RWPE2 (cell line): ENCODE data around the gene CRIM1.

Experiments used
- ATAC-seq: fragments of 200-7000 bp; cut with Tn5 transposase; 3 replicates; pipeline ENCODE4 v1.9.1; 2021; ENCODE audit warnings: low read depth
- DNase-seq: peaks from one replicate; pipeline ENCODE4 v3.0.0-alpha.2; 2020; ENCODE audit warnings: low spot score
- H3K27ac ChIP-seq: fragments of 450-650 bp; 2 replicates; pipeline ENCODE4 v1.5.1; 2017; ENCODE audit warnings: mild to moderate bottlenecking; ENCODE audit not compliant: poor library complexity, severe bottlenecking
- H3K27me3 ChIP-seq: fragments of 250-450 bp; sonication (Bioruptor Pico); 2 replicates; pipeline ENCODE4 v1.5.1; 2021; ENCODE audit warnings: mild to moderate bottlenecking, moderate library complexity; ENCODE audit not compliant: insufficient read depth, poor library complexity, severe bottlenecking
- H3K36me3 ChIP-seq: fragments of 250-450 bp; sonication (Bioruptor Pico); 2 replicates; pipeline ENCODE4 v1.5.1; 2020; ENCODE audit warnings: low read depth, mild to moderate bottlenecking, moderate library complexity
- H3K4me1 ChIP-seq: fragments of 250-450 bp; sonication (Bioruptor Pico); 2 replicates; pipeline ENCODE4 v1.5.1; 2021; ENCODE audit warnings: mild to moderate bottlenecking, moderate library complexity; ENCODE audit not compliant: insufficient read depth, poor library complexity, severe bottlenecking
- H3K4me3 ChIP-seq: fragments of 250-450 bp; sonication (Bioruptor Pico); 2 replicates; pipeline ENCODE4 v1.5.1; 2021; ENCODE audit warnings: mild to moderate bottlenecking, moderate library complexity; ENCODE audit not compliant: severe bottlenecking
- H3K9me3 ChIP-seq: fragments of 250-450 bp; sonication (Bioruptor Pico); 2 replicates; pipeline ENCODE4 v1.5.1; 2021; ENCODE audit warnings: mild to moderate bottlenecking, moderate library complexity; ENCODE audit not compliant: severe bottlenecking
- TF ChIP-seq, protein P1 (sequence below): fragments of 450-650 bp; IDR thresholded peaks from one replicate; pipeline ENCODE4 v1.5.1; 2017; ENCODE audit warnings: mild to moderate bottlenecking, moderate library complexity; ENCODE audit not compliant: poor library complexity, severe bottlenecking

Gene CRIM1

DNA sequence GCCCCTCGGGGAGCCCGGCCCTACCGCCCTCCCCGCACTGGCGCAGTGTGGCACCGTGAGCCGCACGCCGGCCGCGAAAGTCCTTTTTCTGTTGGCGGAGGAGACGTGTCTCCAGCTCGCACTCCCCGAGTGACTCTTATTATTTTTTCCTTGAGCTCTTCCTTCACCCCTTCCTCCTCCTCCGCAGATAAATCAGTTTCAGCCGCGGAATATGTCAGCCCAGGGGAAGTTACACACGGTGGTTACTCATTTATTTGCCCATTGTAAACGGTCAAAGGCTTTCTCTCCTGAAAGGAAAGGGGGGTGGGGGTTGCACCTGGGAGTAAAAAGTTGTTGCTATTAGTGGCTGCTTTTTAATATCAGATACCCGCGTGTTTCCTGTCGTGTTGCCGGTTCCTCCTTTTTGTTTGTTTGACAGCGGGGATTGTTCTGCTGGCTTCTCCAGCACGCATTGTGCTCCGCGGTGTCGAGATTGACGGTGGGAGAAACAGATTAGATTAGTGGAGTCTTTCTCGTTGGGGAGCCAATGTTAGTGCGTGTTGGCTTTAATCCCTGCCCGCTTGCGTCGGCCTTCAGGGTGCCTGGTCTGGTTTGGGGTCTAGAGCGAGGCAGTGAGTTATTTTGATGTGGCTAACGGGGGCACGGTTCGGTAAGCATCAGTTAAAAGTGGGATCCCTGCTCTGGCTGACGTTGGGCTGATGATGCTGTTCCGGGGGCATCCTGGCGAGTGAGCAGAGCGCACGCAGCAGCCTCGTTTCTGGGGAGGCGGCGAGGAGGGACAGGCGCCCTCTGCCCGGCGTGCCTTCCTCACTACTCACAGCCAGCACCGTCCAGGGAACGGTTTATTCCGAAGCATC, 1.6 kb downstream of the CRIM1 start:
- peak overlapping the region; percentile 78 for H3K4me3 ChIP-seq
- H3K36me3 ChIP-seq, result peaks cover 24% of the 10 kb centered on the region
- peaks cover 55% of the 10 kb centered on the region for H3K4me1 ChIP-seq
- no peaks in the 10 kb centered on the region for H3K9me3 ChIP-seq
- TF ChIP-seq, protein P1, sequence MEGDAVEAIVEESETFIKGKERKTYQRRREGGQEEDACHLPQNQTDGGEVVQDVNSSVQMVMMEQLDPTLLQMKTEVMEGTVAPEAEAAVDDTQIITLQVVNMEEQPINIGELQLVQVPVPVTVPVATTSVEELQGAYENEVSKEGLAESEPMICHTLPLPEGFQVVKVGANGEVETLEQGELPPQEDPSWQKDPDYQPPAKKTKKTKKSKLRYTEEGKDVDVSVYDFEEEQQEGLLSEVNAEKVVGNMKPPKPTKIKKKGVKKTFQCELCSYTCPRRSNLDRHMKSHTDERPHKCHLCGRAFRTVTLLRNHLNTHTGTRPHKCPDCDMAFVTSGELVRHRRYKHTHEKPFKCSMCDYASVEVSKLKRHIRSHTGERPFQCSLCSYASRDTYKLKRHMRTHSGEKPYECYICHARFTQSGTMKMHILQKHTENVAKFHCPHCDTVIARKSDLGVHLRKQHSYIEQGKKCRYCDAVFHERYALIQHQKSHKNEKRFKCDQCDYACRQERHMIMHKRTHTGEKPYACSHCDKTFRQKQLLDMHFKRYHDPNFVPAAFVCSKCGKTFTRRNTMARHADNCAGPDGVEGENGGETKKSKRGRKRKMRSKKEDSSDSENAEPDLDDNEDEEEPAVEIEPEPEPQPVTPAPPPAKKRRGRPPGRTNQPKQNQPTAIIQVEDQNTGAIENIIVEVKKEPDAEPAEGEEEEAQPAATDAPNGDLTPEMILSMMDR, result no peak
- ATAC-seq (peak; percentile 50), DNase-seq (no peak)
- peak overlapping the region; percentile 98 for H3K27ac ChIP-seq
- no peaks in the 10 kb centered on the region for H3K27me3 ChIP-seq

DNA sequence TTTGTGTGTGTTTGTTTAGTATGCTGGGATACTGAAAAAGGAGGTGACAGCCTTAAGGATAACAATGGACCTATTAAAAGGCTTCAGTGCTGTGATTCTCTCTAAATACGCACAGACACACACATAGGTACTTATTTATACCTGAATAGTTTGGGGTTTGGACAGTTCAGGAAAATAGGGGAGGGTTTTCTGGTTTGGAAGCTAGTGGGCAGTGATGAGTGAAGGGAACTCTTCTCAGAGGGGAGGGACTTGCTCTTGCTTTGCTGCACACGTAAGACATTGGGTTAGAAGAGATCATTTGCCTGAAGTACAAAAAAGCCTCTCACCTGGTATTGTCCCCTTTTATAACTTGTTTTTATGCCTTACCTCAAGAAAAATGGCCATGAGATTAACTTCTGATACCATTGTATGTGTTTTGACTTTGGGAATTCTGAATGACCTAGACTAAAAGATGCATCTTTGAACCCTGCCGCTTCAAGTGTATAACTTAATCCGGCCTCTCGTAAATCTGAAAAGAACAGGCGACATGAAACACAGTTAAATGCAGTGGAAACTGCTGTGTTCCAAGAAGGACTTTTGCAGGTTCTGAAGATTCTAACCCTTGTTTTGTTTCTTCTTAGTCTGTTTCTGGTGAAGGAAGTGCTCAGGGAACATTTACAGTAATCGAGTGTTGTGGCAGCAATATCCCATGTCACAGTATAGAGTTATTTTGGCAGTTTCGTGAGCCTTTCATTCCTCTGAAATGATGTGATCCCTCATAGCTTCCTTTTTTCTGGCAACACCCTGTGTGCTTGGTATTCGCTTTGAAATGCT, 2.5 kb downstream of the CRIM1 start:
- H3K27me3 ChIP-seq, result no peaks in the 10 kb centered on the region
- peak overlapping the region; percentile 98 for H3K27ac ChIP-seq
- H3K36me3 ChIP-seq, result peaks cover 24% of the 10 kb centered on the region
- TF ChIP-seq, protein P1, result peak; percentile 82
- DNase-seq, result no peak
- peak overlapping the region; percentile 78 for H3K4me3 ChIP-seq
- ATAC-seq, result peak; percentile 47
- H3K4me1 ChIP-seq, result peaks cover 57% of the 10 kb centered on the region
- H3K9me3 ChIP-seq, result no peaks in the 10 kb centered on the region

DNA sequence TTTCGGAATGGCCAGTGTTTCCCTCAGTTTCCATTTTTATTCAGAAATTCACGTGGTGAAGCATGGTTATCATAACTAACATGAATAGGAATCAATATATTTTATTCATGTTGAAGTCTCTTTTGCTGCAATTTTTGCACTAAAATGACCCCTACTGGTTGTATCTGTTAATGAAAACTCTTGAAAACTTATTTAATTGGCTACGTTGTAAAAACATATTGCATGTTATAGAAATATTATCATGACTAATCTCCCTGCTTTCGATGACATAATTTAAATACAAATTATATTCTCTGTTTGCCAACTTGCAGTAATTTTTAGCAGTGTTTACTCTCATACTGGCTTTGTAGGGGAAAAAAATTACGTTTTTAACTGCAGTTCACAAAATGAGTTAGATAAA, 3.5 kb downstream of the CRIM1 start:
- H3K4me1 ChIP-seq, result peaks cover 59% of the 10 kb centered on the region
- no peaks in the 10 kb centered on the region for H3K9me3 ChIP-seq
- TF ChIP-seq, protein P1, result peak; percentile 57
- H3K27me3 ChIP-seq, result no peaks in the 10 kb centered on the region
- DNase-seq (no peak), ATAC-seq (no peak)
- peak overlapping the region; percentile 98 for H3K27ac ChIP-seq
- H3K4me3 ChIP-seq, result peak overlapping the region; percentile 78
- peaks cover 24% of the 10 kb centered on the region for H3K36me3 ChIP-seq

DNA sequence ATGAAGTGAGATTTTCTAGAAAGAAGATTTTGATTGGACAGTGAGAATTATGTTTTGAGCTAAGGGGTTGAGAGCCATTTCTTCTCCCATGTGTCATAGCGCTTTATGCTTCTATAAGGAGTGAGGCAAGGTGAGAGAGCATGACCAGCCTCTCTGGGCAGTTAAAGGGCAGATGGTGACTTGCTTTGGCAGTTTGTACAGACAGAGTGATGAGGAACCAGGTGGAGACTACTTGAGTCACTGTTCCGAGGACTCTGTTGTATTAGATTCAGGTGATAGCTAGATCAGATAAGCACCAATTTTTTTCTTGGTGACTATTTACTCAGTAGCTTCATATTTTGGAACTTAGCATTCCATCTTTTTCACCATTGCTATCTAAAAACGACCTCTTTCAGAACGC, 4.5 kb downstream of the CRIM1 start:
- no peaks in the 10 kb centered on the region for H3K27me3 ChIP-seq
- no peak overlapping the region for H3K4me3 ChIP-seq
- peak; percentile 16; the same call in 2 of the 3 replicates for ATAC-seq
- peak overlapping the region; percentile 98 for H3K27ac ChIP-seq
- peaks cover 62% of the 10 kb centered on the region for H3K4me1 ChIP-seq
- TF ChIP-seq, protein P1, result no peak
- DNase-seq, result no peak
- peaks cover 24% of the 10 kb centered on the region for H3K36me3 ChIP-seq
- H3K9me3 ChIP-seq, result no peaks in the 10 kb centered on the region
